Peyer's patch (tissue), 4 donors: ENCODE measurements around the gene YKT6.

Experiments used
- CTCF ChIP-seq, 6 experiments: fragments of 450-650 bp in 4 of 6; fragments of 200-600 bp in 2 of 6; sonication (generic) in 1 of 6; IDR thresholded peaks; one replicate each; pipeline ENCODE4 v1.5.1; 2017 to 2019; ENCODE audit warnings: antibody characterized with exemption in 6 of 6, mild to moderate bottlenecking in 3 of 6, moderate library complexity in 1 of 6
- POLR2A ChIP-seq, 2 donors: fragments of 450-650 bp; IDR thresholded peaks; one replicate each; pipeline ENCODE4 v1.5.1; 2017; ENCODE audit warnings: antibody characterized with exemption in 2 of 2, mild to moderate bottlenecking in 2 of 2, moderate library complexity in 2 of 2

DNA sequence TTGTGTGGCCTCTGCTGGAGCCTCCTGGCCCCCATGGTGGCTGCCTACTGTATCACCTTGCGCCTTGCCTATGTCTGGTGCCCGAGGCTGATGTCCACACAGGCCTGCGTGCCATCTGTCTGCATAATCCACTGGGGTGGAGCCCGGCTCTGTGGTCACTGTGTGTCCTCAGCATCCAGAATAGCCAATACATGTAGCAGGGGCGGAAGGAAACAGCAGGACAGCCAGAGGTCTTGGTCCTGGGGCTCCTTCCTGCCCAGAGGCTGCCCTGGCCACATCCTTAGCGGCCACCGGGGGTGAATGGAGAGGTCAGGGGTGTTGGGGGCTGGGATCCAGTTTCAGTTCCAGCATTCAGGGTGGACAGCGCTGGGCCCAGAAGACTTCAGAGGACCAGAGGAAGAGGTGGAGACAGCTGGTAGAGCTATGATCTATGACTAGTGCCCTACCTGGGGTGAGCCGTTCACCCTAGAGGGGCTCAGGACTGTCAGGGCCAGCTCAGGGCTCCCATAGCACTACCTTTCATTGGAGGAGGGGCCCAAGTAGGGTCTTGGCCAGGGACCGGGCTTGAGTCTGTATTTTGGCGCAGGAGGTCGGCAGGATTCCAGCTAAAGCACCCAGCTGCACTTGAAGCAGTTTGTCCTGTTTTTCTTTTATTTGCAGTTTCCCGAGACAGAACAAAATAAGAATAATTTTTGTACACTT is 15.9 kb downstream of the YKT6 start:
- no peak for TF ChIP-seq CTCF (IDR thresholded peaks at IDR 0.05)
- TF ChIP-seq POLR2A (IDR thresholded peaks at IDR 0.05) = no peak
